Measurements from ENCODE around the gene TXNL4A.

Gene TXNL4A

GRCh38 chr18:79938196-79938595 is 50.2 kb downstream of the TXNL4A start:
- no peak for DNase-seq (ENCODE audit: low read depth)
- H3K4me3 ChIP-seq (ENCODE audit: low read depth, low read length): no peak overlapping the region
- no peak for TF ChIP-seq CTCF (conservative IDR thresholded peaks at IDR 0.05; ENCODE audit: low read depth, low read length)

DNA sequence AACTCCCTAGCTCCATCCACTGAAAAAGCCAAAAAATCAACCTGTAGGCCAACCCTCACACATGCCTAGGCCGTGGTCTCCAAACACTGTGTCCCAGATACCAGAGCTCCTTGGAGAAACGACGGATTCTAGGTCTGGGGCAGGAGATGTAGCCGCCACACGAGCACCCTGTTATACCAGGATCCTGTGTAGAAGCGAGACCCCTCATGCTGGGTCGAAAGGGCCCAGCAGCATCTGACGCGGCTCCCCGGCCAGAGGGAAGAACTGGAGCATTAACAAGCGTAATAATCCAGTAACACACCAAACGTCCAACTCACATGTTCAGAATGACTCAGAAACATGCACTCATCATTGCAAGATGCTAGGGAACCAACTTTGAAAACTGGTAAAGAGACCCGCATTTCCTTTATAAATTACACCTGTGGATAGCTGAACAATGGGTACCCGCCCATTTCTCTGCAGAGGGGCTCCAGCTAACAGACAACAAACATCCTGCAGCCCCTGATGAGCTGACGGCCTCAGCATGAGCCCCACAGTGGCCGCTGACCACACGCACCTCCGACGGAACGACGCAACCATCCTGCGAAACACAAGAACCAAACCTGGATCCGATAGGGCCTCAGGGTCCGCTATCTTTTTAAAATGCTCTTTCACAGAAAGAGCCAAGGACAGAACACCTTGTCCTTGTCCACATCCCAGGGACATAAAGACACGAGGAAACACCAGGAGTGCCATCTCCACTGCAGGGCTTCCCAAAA is 51.1 kb downstream of the TXNL4A start:
- TF ChIP-seq CTCF (conservative IDR thresholded peaks at IDR 0.05; ENCODE audit: low read depth, low read length): no peak
- H3K4me3 ChIP-seq (ENCODE audit: low read depth, low read length): no peak overlapping the region
- no peak for DNase-seq (ENCODE audit: low read depth)

DNA sequence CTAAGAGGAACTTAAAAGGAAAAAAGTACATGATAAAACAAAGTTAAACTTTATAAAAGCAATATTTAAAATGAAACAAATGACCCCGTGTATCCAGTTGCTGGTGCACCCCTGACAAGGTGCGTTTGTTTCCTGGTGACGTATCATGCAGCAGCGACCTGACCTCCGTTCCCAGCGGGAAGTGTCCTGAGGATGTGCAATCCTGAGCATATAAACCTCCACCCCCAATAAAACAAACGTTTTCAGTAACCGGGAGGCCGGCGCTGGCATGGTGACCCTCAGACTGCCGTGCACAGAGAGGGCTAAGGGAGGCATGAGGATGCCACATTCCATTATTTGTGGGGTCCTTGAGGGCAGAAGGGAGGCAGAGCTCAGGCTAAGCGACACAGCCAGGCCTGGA is 51.7 kb downstream of the TXNL4A start:
- no peak for DNase-seq (ENCODE audit: low read depth)
- no peak for TF ChIP-seq CTCF (conservative IDR thresholded peaks at IDR 0.05; ENCODE audit: low read depth, low read length)
- H3K4me3 ChIP-seq (ENCODE audit: low read depth, low read length): no peak overlapping the region

DNA sequence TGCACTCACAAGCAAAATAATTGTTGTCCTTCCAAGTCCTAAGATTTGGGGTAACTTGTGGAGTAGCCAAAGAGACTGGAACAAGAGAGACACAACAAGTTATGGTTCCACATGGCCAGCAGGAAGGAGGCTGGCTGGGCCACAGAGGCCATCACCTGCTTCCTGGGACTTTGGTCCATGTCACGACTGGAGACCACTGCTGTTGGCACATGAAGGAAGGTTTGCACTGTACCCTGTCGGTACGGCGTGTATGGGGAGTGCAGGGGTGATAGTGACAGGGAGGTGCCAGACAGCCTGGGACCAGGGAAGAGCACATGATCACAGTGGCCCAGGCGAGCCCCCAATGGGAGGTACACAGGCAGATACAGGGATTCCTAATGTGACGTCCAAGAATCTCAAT is 52.4 kb downstream of the TXNL4A start:
- DNase-seq (ENCODE audit: low read depth): no peak
- H3K4me3 ChIP-seq (ENCODE audit: low read depth, low read length): no peak overlapping the region
- TF ChIP-seq CTCF (conservative IDR thresholded peaks at IDR 0.05; ENCODE audit: low read depth, low read length): no peak

GRCh38 chr18:79935499-79935898 is 52.9 kb downstream of the TXNL4A start:
- DNase-seq (ENCODE audit: low read depth): no peak
- no peak for TF ChIP-seq CTCF (conservative IDR thresholded peaks at IDR 0.05; ENCODE audit: low read depth, low read length)
- H3K4me3 ChIP-seq (ENCODE audit: low read depth, low read length): no peak overlapping the region

DNA sequence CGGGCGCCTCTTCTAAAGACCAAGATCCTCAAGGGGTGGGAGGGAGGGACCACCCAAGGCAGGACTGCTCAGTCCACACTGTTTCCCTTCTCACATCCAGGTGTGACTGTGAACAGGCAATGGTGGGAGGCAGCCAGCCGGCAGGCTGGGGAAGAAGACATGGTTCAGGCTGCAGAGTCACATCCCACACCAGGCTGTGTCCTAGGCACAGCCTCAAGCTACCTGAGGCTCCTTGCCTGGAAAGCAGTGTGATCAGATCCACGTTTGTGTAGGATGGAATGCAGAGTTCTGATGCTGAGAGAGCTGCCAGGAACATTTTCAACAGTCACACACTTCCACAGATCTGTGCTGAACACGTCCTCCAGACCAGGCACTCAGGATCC is 53.3 kb downstream of the TXNL4A start:
- no peak overlapping the region for H3K4me3 ChIP-seq (ENCODE audit: low read depth, low read length)
- no peak for TF ChIP-seq CTCF (conservative IDR thresholded peaks at IDR 0.05; ENCODE audit: low read depth, low read length)
- DNase-seq (ENCODE audit: low read depth): no peak

Measured in choroid plexus epithelial cell (primary cell).